Adrenal gland (tissue), 12 donors: ENCODE results near the gene SLC26A8. TPM values are rescaled to one million over a fixed set of nuclear protein-coding genes. Genes with fewer than 3 reads are reported as not detected.
A peak's percentile ranks its signal among the peaks of the same experiment; 100 is the strongest.
"Not testable (repeated sequence)": the region's sequence is repeated elsewhere in the genome, so short reads cannot be mapped to it uniquely, and the experiment has no call there.

Experiments
- DNase-seq, 7 donors: peaks; one replicate each; pipeline ENCODE4 v3.0.0-alpha.2; 2019 to 2020
- H3K27ac ChIP-seq, 5 donors: fragments of 200-600 bp; sonication (generic) in 4 of 5; 1 replicate in 3 of 5; 2 replicates in 2 of 5; pipeline versions ENCODE4 v1.5.1 to v1.8.0; 2016 to 2020; ENCODE audit warnings: mild to moderate bottlenecking in 1 of 5
- H3K27me3 ChIP-seq: fragments of 200-600 bp; 2 replicates; pipeline ENCODE4 v1.8.0; 2021
- H3K36me3 ChIP-seq, 2 donors: fragments of 200-600 bp; replicated peaks in 1 of 2; 1 replicate in 1 of 2; 2 replicates in 1 of 2; pipeline versions ENCODE4 v1.5.1 to v1.8.0; 2018 to 2022
- H3K4me1 ChIP-seq, 2 donors: fragments of 200-600 bp; replicated peaks in 1 of 2; 1 replicate in 1 of 2; 2 replicates in 1 of 2; pipeline versions ENCODE4 v1.5.1 to v1.8.0; 2018 to 2021
- H3K4me3 ChIP-seq, 4 donors: fragments of 200-600 bp; sonication (generic) in 3 of 4; one replicate each; pipeline ENCODE4 v1.5.1; 2016 to 2018
- H3K9me3 ChIP-seq, 3 donors: fragments of 200-600 bp; sonication (generic) in 1 of 3; replicated peaks in 1 of 3; 1 replicate in 2 of 3; 2 replicates in 1 of 3; pipeline versions ENCODE4 v1.5.1 to v1.8.0; 2016 to 2021
- CTCF ChIP-seq, 6 experiments: fragments of 450-650 bp in 4 of 6; fragments of 200-600 bp in 2 of 6; sonication (generic) in 1 of 6; IDR thresholded peaks; 1 replicate in 5 of 6; 2 replicates in 1 of 6; pipeline versions ENCODE4 v1.5.1 to v1.8.0; 2016 to 2021; ENCODE audit warnings: antibody characterized with exemption in 6 of 6, mild to moderate bottlenecking in 2 of 6, moderate library complexity in 1 of 6
- POLR2A ChIP-seq, 2 donors: fragments of 450-650 bp; IDR thresholded peaks; one replicate each; pipeline ENCODE4 v1.6.1; 2017; ENCODE audit warnings: antibody characterized with exemption in 2 of 2, mild to moderate bottlenecking in 2 of 2, moderate library complexity in 1 of 2
- WGBS, 4 donors: extraction: QIAGEN DNeasy Blood & Tissue Kit in 2 of 4; methylation state at CpG; one replicate each; pipeline versions ENCODE4 v1.1.5 to v1.1.7; 2013 to 2017; 5-methylcytosine and 5-hydroxymethylcytosine counted together
- intact Hi-C, 2 donors: fragments of 100-400 bp; cut with DNase I; formaldehyde crosslinking; loops; one replicate each; pipeline versions ENCODE4 v1.14.1 to v1.15.0; 2022 to 2023
- polyA plus RNA-seq, 3 donors: library from polyadenylated mRNA; stranded (reverse); fragments of 200-250 nt in 2 of 3; fragments of 350-450 nt in 1 of 3; fragmentation: Illumina TruSeq in 1 of 3; extraction: RNeasy Lipid Tissue Mini Kit (QIAGEN cat#74804) in 1 of 3; gene quantifications; one replicate each; pipeline ENCODE4 v1.2.3, GENCODE V29; 2013 to 2014
- total RNA-seq, 9 donors: library from RNA; depleted of rRNA in 4 of 9; stranded (reverse); fragments of >200 nt in 4 of 9; fragments of 120-200 nt in 1 of 9; fragmentation: NEBNext Ultra II Directional in 1 of 9; extraction: Animal tissue kit (Norgen Biotek cat#: 25700) in 1 of 9; gene quantifications; one replicate each; pipeline versions ENCODE4 v1.1.0 to v1.2.4, GENCODE V29; 2013 to 2023
- donor health status: healthy with polysubstance abuse.
- donor health status: Bipolar disorder and iron deficiency.
- donor health status: DM: yes; HTN: yes; CAD: no.
- donor health status: DM: no; HTN: no; CAD: no.
- donor health status: DM: no; HTN: no; CAD: no.
- donor health status: DM: yes; HTN: yes; CAD: no.

The SLC26A8 gene
- total and polyA plus RNA-seq, 12 donors = 0.09 to 0.54 (median 0.16) TPM; not detected in 5

- intact Hi-C loops = no loop called here
- 83 to 91% (median 86%) methylated on average over 8 of the region's 8 CpGs for whole genome bisulfite sequencing, 4 donors
- no peaks in the 10 kb centered on the region for H3K9me3 ChIP-seq
- no peak overlapping the region for H3K4me3 ChIP-seq
- no peaks in the 10 kb centered on the region for H3K27me3 ChIP-seq
- TF ChIP-seq POLR2A (IDR thresholded peaks at IDR 0.05) (no peak), CTCF (IDR thresholded peaks at IDR 0.05) (no peak)
- H3K4me1 ChIP-seq = no peaks in the 10 kb centered on the region
- H3K36me3 ChIP-seq = no peaks in the 10 kb centered on the region
- DNase-seq = peak in 4 of 7 donors; percentile 19 to 51 (median 42)
- no peak overlapping the region for H3K27ac ChIP-seq
These were observed 112.4 kb downstream of the SLC26A8 start for GRCh38 chr6:35911871-35912653.

- 88 to 100% (median 97%) methylated on average over 2 of the region's 2 CpGs for WGBS, 4 donors
- H3K9me3 ChIP-seq, intact Hi-C loops, H3K4me3 ChIP-seq, DNase-seq, H3K4me1 ChIP-seq, H3K27me3 ChIP-seq, H3K36me3 ChIP-seq, H3K27ac ChIP-seq: not testable (repeated sequence)
These were observed 114.9 kb downstream of the SLC26A8 start for GRCh38 chr6:35909571-35909970.

DNA sequence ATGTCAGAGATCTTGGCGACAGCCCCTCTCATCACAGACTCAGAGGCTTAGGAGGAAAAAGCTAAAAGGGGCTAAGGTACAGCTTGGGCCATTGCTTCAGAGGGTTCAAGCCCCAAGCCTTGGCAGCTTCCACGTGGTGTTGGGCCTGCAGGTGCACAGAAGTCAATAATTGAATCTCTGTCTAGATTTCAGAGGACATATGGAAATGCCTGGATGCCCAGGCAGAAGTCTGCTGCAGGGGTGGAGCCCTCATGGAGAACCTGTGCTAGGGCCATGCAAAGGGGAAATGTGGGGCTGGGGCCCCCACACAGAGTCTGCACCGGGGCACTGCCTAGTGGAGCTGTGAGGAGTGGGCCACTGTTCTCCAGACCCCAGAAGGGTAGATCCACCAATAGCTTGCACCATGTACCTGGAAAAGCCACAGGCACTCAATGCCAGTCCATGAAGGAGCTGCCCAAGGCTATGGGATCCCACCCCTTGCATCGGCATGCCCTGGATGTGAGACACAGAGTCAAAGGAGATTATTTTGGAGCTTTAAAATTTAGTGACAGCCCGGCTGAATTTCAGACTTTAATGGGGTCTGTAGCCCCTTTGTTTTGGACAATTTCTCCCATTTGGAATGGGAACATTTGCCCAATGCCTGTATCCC, 115.6 kb downstream of the SLC26A8 start:
- intact Hi-C loops, H3K4me1 ChIP-seq, H3K4me3 ChIP-seq, H3K9me3 ChIP-seq, DNase-seq, H3K27ac ChIP-seq, H3K27me3 ChIP-seq, H3K36me3 ChIP-seq: not testable (repeated sequence)
- WGBS, 4 donors = 98 to 100% (median 99%) methylated on average over 4 to 5 of the region's 5 CpGs

DNA sequence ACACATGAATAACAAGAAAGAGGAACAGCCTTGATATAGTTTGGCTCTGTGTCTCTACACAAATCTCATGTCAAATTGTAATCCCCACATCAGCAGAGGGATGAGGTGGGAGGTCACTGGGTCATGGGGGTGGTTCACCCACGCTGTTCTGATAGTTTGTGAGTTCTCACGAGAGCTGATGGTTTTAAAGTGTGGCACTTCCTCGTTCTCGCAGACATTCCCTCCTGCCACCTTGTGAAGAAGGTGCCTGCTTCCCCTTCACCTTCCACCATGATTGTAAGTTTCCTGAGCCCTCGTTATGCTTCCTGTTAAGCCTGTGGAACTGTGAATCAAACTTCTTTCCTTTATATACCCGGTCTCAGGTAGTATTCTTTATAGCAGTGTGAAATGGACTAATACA, 116.7 kb downstream of the SLC26A8 start:
- 89 to 98% (median 90%) methylated on average over 6 of the region's 6 CpGs for WGBS, 4 donors

DNA sequence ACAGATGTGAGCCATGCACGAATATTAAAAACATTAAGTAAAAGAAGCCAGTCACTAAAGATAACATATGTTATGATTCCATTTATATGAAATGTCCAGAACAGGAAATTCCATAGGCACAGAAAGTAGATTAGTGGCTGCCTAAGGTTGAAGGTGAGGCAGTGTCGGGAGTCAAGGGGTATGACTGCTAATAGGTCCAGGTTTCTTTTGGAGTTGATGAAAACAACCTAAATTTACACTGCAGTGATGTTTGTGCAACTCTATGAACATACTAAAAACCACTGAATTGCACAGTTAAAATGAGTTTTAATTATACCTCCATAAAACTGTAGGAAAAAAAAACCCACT, 118.0 kb downstream of the SLC26A8 start:
- Histone ChIP-seq H3K9me3 (no peaks in the 10 kb centered on the region), H3K36me3 (no peaks in the 10 kb centered on the region), H3K4me1 (no peaks in the 10 kb centered on the region), H3K27ac (no peak overlapping the region), H3K4me3 (no peak overlapping the region), H3K27me3 (no peaks in the 10 kb centered on the region)
- intact Hi-C loops = no loop called here
- no peak for TF ChIP-seq CTCF (IDR thresholded peaks at IDR 0.05)
- TF ChIP-seq POLR2A (IDR thresholded peaks at IDR 0.05) = no peak
- no peak for DNase-seq
- 57 to 59% (median 58%) methylated on average over 2 of the region's 2 CpGs for WGBS, 4 donors

More for the DNA sequence above, 116.7 kb downstream of the SLC26A8 start:
- Histone ChIP-seq H3K36me3 (no peaks in the 10 kb centered on the region), H3K4me3 (no peak overlapping the region), H3K9me3 (no peaks in the 10 kb centered on the region), H3K27me3 (no peaks in the 10 kb centered on the region), H3K27ac (no peak overlapping the region), H3K4me1 (no peaks in the 10 kb centered on the region)
- TF ChIP-seq CTCF (IDR thresholded peaks at IDR 0.05) (no peak), POLR2A (IDR thresholded peaks at IDR 0.05) (no peak)
- no peak for DNase-seq
- intact Hi-C loops = no loop called here
